HEK293 (cell line): ENCODE results near the gene MTCL1.

Source experiments
- CTCF ChIP-seq: fragments of 450-650 bp; formaldehyde crosslinking; IDR thresholded peaks from 2 replicates; pipeline ENCODE4 v1.5.1; 2016; ENCODE audit warnings: missing biosample characterization, missing genetic modification characterization
- ZNF776 ChIP-seq: fragments of 450-650 bp; formaldehyde crosslinking; IDR thresholded peaks from 2 replicates; pipeline ENCODE4 v1.5.0; 2017; ENCODE audit warnings: missing biosample characterization, missing genetic modification characterization, borderline replicate concordance

GRCh38 chr18:8818982-8819381 is 113.6 kb downstream of the MTCL1 start:
- TF ChIP-seq CTCF (tag by site-specific recombination): no peak
- no peak for TF ChIP-seq ZNF776
